Superior temporal gyrus (tissue), 1 donor: ENCODE measurements around the gene SYNM.
A peak's percentile ranks its signal among the peaks of the same experiment; 100 is the strongest.

Experiments
- DNase-seq: peaks from one replicate; pipeline ENCODE4 v3.0.0-alpha.2; 2016; ENCODE audit errors: extremely low spot score

SYNM gene

DNA sequence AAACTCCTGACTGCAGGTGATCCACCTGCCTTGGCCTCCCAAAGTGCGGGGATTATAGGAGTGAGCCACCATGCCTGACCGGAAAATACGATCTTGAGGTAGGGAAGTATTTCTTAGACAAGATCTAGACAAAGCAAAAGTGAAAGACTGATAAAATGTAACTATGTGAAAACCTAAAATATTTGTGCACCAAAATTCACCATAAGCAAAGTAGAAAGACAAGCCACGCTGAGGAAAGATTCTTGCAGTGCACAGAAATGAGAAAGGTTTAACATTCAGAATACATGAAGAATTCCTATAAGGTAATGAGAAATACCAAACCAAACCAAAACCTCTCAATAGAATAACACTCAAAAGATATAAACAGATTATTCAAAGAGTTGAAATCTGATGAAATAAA lies 35.7 kb downstream of the SYNM start:
- no peak for DNase-seq

DNA sequence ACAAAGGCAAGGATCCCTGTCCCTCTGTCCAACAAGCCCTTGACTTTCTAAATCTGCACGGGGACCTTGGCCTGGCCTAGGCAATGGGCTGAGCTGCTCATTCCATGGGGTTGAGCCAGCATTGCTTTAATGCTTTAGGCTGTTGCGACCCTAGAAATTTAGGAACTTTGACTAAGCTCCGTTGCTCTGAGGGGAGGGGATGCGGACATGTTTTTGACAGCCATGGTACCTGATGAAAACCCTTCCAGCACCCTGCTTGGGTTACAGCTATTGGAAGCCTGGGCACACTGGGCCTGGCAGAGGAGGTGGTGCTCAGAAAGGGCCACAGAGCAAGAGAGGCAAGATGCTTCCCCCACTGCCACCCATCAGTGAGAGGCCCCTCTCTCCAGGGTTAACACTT lies 37.1 kb downstream of the SYNM start:
- no peak for DNase-seq

DNA sequence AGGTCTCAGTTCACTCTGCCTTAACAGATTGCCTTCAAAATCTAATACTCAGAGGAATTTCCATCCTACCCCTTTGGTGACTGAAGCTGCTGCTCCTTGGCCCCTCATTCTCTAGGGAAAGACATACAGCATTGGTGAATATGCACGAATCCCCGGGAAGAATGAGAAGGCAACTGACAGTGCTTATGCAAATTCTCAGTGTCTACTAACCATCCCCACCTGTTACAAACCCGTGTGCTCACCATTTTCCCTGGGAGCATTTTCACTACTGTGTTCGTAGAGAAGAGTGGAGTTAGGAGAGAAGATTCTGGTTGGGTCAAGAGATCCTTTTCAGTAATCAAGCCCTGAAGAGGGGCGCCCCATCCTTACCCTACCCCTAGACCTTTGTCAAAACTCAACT lies 37.7 kb downstream of the SYNM start:
- DNase-seq = no peak

DNA sequence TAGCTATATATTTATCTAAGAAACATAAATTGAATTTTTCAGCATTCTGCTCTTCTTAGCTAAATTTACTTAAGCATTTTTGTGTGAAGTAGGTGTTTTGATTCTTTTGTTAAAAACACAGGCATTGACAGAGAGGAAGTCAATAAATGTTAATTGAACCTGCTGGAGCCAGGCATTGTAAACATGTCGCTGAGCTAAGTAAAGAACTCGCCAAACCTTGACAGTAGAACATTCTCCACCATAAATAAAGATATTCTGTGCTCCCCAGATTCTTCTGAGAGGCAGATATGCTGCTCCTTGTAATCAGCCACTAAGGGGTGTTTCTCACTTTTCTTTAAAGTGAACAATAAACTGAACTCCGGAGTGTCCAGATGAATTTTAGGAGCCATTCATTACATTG lies 38.4 kb downstream of the SYNM start:
- no peak for DNase-seq

DNA sequence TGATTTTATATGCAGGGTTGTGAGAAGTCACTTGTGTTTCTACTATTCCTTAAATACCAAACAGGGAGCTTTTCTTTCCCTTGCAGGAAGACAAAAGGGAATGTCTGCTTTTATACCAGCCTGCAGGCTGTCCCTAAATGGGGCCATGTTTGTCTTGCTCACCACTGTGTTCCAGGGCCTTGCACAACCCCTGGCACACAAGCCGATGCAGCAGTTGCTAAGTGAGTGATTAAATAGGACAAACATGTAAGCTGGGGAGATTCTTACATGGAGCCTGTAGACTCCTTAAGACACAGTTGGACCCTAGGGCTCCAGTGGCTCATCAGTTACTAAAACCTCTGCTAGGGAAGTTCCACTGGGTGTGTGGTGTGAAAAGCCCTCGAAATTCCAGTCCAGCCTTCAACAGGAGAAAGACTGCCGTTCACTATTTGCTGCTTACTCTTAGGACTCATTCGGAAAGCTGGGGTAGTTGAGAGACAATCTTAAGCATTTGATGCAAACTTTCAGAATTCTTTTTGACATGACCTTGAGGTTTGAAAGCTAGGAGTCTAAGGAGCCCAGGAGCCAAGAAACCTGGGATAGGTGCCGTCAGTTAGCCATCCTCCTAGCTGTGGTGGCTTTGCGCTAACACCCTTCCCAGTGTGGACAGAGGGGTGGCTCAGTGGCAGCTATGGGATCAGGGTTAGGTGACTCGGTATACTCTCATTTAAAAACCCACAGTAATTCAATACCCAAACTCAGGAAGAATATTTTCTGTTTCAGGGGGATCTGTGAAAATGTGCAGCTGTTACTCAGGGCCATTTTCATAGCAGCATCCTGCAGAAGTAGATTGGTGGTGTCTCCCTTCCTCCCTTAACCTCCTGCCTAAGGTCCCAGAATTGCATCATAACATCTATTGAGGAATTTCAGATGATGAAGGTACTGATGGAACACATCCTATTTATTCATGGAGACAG lies 39.1 kb downstream of the SYNM start:
- DNase-seq = no peak

DNA sequence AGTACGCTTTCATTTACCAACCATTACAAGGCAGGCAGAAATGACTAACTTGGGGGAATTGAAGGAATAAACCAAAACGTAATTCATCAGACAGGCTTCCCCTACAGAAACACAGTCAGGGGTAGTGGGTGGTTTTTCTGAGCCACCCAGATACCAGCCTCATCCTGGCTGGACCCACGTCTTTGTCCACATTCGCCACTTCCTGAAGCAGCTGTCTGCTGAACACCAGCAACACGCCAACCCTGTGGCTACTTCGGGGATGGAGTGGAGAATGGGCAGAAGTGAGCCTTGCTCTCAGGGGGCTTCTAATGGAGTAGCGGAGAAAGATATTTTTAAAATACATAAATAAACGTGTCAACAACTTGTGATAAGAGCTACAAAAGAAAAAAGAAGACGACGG lies 40.1 kb downstream of the SYNM start:
- DNase-seq = no peak

DNA sequence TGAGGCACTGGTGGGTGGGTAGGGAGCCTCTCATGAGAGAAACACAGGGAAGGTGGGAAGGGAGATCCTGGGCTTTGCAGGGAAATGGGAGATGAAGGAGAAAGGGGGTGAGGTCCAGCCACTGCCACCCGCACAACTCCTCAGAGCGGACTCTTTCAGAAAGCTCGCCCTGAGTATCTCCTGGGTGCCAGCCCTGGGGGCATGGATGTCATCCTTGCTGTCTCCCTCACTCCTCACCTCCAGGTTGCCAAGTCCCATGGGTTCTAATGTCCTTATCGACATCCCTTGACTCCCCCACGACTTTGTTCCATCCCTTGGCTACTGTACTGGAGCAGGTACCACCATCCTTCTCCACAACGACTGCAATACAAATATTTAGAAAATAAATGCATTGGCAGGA lies 40.9 kb downstream of the SYNM start:
- no peak for DNase-seq

DNA sequence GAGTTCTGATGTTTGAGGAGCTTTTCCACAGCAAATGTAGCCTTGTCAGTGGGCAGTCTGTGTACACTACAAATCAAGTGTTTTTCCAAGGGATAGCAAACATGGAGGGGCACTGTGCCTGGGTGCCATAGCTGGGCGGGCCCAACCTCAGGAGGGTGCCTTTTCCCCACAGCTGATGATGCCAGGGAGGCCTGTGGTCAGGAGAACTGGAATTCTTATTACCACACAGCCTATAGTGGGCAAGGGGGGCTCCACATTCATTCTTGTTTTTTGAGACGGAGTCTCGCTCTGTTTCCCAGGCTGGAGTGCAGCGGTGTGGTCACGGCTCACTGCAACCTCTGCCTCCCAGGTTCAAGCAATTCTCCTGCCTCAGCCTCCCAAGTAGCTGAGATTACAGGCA lies 41.8 kb downstream of the SYNM start:
- DNase-seq = no peak

DNA sequence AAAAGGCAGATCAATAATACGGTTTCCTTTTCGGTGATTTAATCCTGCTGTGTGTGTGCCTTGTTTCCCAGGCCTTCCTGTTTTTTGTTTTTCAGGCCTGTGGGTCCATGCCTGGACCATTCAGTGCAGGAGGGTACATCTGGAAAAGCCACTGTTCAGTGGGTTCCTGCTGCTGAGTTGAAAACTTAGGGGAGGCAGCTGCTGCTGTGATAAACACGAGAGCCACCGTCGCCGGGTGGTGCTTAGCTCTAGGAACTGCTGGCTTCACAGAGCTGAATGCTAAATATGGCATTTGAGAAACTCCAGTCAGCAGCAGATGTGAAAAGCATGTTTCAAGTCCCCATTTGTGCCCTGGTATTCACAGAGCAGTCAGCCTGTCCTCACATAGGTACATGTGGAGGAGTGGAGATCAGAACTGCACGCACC lies 44.0 kb downstream of the SYNM start:
- peak; percentile 52 for DNase-seq

DNA sequence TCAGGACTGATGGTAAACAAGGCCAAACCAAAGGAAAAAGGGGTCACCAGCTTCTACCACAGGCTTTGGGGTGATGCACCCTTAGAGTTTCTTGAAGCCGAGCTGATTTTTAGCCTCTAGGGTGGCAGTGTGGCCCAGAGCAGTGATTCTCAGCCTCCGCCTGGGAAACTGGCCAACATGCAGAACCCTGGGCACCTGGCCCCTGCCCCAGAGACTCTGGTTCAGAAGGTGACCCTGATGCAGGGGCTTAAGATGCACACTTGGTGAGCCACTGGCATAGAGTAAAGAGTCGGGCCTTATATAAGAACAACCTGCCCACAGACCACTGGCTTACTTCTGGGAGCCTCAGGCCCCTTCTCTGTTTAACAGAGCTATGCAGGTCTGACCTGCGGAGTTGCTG lies 44.5 kb downstream of the SYNM start:
- DNase-seq = no peak

DNA sequence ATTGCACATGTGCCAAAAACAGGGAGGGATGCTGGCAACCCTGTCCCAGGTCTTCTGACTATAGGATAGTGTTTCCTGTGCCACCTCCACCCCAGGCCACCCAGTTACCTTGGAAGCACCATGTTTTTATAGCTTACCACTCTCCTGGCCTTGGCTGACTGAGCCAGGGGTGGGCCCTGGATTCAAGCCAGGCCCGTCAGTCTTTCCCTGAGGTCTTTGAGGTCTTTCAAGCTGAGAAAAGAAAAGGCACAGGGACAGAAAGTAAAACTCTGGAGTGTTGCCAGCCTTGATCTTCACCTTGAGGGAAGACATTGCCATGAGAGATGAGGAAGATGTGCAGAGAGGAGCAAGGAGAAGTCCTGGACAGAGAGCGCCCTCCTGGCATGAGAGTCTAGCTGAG lies 46.3 kb downstream of the SYNM start:
- DNase-seq = no peak

DNA sequence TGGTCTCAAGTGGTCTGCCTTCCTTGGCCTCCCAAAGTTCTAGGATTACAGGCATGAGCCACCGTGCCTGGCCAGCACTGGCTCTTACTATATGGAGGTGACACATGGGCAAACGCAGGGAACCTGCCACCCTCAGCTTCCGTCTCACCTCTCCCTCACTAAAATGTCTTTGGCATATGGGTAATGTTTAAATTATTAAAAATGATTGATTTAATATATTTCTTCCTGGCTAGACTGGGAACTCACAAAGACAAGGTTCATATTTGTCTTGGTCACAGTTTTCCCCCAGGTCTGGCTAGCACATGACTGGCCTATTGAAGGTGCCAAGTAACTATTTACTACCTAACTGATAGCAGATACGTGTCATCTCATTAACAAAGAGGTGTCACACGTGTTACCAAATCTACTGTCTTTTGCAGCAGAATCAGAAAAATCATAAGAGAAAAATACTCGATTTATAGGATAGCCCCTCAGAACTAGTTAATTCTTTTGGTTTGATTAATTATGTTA lies 48.2 kb downstream of the SYNM start:
- no peak for DNase-seq

DNA sequence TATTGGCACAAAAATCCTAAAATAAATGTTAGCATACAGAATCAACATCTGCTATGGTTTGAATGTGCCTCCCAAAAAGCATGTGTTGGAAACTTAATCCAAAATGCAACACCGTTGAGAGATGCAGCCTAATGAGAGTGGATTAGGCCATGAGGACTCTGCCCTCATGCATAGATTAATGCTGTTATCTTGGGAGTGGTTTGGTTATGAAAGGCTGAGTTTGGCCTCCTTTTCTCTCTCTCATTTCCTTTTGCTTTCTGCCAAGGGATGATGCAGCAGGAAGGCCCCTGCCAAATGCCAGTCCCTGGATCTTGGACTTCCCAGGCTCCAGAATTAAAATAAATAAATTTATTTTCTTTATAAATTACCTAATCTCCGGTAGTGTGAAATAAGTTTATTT lies 49.4 kb downstream of the SYNM start:
- no peak for DNase-seq

DNA sequence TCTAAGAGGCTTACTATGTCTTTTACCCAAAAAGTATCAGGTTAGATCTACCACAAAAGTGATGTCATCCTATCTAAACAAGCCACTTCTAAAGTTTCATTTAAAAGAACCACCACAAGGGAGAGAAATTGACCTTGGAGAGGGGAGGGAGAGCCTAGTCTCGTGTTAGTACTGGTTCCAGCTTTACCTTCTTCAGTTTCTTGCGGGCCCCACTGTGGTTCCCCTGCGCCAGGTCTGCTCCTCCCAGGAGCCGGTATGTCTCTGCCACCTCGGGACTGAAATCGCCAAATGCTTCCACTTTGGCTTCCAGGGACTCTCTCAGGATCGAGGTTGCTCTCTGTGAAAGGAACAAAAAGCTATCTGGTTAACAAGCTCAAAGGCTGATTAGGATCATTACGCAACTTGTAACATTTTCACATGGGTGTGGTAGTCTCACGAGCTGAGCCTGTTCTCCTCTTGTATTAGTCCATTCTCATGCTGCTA lies 51.1 kb downstream of the SYNM start:
- no peak for DNase-seq

DNA sequence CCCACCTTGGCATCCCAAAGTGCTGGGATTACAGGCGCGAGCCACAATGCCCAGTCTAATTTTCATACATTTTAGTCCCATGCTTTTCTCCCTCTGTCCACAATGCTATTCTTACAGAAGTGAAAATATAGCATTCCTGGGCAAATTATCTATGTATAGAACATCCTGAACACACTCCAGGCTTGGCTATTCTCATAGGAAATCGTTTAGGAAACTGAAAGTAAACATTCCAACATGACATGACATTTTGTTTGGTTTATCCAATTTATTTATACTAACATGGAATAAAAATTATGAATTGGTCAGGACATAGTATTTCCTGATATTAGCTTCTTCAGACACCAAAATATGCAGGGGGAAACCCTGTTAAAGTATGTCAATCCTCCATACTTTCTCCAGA lies 52.6 kb downstream of the SYNM start:
- no peak for DNase-seq

DNA sequence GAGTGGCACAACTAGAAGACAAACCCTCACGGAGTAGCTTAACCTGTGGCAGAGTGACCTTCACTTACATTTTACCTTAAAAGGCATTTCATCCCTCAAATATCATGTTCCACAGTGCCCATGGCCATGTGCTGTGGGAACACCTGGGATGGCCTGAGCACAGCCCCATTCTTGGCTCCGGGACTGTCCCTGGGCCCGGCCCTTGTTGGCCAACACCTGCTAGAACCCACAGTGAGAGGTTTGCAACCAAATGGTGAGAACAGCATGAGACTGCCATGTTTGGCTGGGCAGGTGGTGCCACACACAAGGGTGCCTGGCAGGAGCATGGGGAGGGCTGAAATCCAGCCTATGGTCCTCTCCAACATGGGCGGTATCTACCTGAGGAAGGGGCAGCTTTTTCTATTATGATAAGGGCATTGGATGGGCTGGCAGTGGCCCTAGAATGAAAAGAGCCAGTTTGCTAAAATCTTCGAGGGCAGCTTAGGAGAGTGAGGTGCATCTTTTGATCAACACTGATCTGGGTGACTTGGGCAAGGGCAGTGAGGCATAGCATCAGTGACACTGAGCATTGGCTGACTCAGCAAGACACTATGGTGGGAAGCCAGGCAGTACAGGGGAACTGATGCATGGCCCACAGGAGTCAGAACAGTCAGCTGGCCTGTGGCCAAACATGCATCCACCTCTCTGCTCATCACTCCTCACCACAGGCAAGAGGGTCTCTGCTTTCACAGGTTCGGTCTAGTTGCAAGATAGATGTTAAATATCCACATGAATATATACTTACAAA lies 53.9 kb downstream of the SYNM start:
- DNase-seq = no peak

DNA sequence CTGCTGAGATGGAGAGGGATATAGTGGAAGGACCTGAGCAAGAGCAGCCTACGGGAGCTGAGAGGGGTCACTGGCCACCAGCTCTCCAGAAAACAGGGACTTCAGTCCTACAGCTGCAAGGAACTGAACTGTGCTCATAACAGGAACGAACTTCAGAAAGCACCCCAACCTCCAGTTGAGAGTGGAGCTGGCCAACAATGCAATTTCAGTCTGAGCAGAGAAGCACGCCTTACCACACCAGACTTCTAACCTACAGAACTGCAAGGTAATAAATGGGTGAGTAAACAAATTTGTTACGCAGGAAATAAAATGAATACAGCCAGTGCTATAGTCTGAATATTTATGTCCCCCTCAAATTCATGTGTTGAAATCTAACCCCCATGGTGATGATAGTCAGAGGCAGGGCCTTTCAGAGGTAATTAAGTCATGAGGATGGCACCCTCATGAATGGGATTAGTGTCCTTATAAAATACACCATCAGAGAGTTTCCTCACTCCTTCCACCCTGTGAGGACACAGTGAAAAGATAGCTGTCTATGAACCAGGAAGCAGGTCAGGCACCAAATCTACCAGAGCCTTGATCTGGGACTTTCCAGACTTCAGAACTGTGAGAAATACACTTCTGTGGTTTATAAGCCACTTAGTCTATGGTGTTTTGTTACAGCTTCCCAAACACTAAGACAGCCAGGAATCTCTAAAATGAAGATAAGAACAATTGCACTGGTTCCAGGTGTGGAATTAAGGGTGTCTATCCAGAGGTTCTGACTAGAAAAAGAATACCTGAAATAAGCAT lies 58.6 kb downstream of the SYNM start:
- DNase-seq = no peak

DNA sequence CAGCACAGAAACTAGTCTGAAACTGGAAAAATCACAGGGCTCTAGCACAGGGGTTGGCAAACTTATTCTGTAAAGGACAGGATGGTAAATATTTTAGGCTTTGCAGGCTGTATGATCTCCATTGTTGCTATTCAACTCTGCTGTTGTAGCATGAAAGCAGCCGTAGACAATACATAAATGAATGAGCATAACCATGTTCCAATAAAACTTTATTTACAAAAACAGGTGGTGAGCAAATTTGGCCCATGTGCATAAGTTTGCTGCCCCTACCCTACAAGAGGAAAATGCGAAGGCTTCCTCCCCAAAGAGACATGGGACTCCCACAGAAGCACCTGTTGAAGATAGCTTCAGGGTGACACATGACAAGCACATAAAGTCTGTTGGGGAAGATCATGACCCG lies 59.2 kb downstream of the SYNM start:
- DNase-seq = no peak

DNA sequence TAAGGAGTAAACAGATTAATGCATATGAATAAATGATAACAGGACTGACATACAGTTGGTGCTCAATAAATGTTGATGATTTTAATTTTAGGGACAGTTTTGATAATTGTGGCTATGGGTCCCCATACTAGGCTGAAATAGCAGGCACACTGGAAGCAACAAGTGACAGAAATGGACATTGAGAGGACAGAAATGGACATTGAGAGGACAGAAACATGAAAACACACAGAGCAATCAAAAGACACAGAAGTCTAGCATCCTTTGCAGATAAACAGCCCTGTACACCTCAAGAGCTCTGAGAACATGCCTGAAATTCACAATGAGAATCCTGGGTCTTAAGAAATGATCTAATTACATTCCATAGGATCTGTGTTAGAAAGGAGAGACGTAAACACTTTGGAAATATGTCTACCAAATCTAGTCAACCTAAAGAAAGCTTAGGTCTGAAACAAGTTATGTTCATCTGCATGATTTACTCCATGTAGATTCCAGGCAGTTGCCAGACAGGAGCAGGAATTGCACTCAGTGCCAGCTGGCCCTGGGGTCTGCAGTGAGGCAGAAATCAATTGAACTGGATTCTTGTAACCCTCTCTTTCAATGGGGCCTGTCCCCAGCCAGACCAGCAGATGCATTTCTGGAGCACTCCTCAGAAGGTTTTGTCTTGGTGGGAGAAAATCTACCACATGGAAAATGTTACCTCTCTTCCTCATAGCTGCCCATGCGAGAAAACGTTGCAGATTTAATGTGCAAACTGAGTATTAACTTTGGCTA lies 60.3 kb downstream of the SYNM start:
- DNase-seq = no peak

DNA sequence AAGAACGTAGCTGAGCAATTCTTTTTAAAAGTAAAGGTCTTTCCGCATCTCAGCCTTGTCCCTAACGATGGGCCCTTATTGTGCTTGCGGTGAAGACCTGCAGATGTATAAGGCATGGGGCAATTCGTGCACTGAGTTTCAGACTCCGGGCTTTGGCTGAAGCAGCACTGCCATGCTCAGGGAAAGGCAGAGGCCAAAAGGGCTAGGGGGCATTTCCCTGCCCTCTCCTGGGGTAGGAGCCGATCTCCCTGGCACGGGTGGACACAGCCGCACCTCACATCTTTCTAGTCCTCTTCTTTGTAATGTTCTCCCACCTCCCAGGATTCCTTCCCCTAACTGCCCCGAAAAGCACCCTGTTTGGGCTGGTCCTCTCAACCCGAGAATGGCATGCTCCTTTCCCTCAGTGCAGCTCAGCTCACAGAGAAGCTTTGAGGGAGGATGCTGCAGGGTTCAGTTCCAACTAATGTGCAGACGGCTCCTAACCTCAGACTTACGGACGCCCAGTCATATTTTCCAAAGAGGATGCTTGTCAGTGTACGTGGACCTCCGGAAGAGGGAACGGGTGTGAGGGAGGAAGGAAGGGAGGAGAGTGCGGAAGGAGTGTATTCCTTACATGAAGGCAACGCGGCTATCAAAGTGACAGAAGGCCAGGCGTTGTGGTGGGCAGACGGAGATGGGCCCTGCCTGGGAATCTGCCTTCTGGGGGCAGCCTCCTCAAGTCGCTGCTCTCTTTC lies 61.2 kb downstream of the SYNM start:
- DNase-seq = no peak
